Endothelial cell of umbilical vein (primary cell): ENCODE data around the gene DIP2B. TPM values are rescaled to one million over a fixed set of nuclear protein-coding genes. Genes with fewer than 3 reads are reported as not detected.

ENCODE experiments used
- BruUV-seq: library from RNA; stranded (reverse); fragments of 400-500 nt; replicated peaks from 2 replicates; lab custom pipeline; 2021; lab: Mats Ljungman, UMichigan
- CTCF ChIA-PET: fragments of 300-600, 350-600 bp; sonication (Branson Sonifier 250); formaldehyde crosslinking; loops from one replicate; lab custom pipeline; 2021; ENCODE audit warnings: antibody characterized with exemption, inconsistent platforms; lab: Charles Lee
- POLR2A ChIA-PET: fragments of 300-600, 350-600 bp; sonication (Branson Sonifier 250); formaldehyde crosslinking; loops from one replicate; lab custom pipeline; 2021; ENCODE audit warnings: antibody characterized with exemption, inconsistent platforms; lab: Charles Lee
- DNase-seq: peaks from one replicate; pipeline ENCODE4 v3.0.0-alpha.2; 2011; ENCODE audit warnings: low read depth, low spot score
- FAIRE-seq: peaks from 2 replicates; lab custom pipeline; 2011; peaks lifted over from hg19 to GRCh38; lab: Jason Lieb, UNC
- H2AFZ ChIP-seq: 2 replicates; pipeline ENCODE4 v1.6.0; 2012; ENCODE audit warnings: low read depth, low read length, control low read depth, inconsistent platforms
- H3K27ac ChIP-seq: 2 replicates; pipeline ENCODE4 v1.5.1; 2011; ENCODE audit warnings: low read depth, mild to moderate bottlenecking, control low read depth, low read length, moderate library complexity; ENCODE audit not compliant: insufficient read depth
- H3K27me3 ChIP-seq, 2 experiments: 2 replicates each; pipeline versions ENCODE4 v1.6.0 to v1.6.1; 2011; ENCODE audit warnings: low read length in 2 of 2, mixed read lengths in 1 of 2; ENCODE audit not compliant: control insufficient read depth in 2 of 2, insufficient read depth in 2 of 2
- H3K36me3 ChIP-seq, 2 experiments: 2 replicates in 1 of 2; 3 replicates in 1 of 2; pipeline ENCODE4 v1.5.1; 2011; ENCODE audit warnings: low read length in 2 of 2, mild to moderate bottlenecking in 1 of 2, moderate library complexity in 1 of 2; ENCODE audit not compliant: control insufficient read depth in 2 of 2, insufficient read depth in 2 of 2; ENCODE audit errors: extremely low read depth in 1 of 2
- H3K4me1 ChIP-seq: 3 replicates; pipeline ENCODE4 v1.5.1; 2011; ENCODE audit warnings: mild to moderate bottlenecking, low read length; ENCODE audit not compliant: control insufficient read depth, insufficient read depth; ENCODE audit errors: extremely low read depth
- H3K4me2 ChIP-seq: 2 replicates; pipeline ENCODE4 v1.6.1; 2011; ENCODE audit warnings: low read length, control low read depth, mixed read lengths; ENCODE audit not compliant: insufficient read depth
- H3K4me3 ChIP-seq, 3 experiments: fragments of 200-600 bp in 1 of 3; sonication (generic), shearing (Covaris generic) in 1 of 3; replicated peaks in 1 of 3; 2 replicates each; pipeline ENCODE4 v1.5.1; 2011 to 2016; ENCODE audit warnings: control low read depth in 3 of 3, low read length in 3 of 3, mild to moderate bottlenecking in 2 of 3, inconsistent platforms in 1 of 3, low read depth in 1 of 3, moderate library complexity in 1 of 3; ENCODE audit not compliant: insufficient read depth in 1 of 3
- H3K79me2 ChIP-seq: 2 replicates; pipeline ENCODE4 v1.6.0; 2012; ENCODE audit warnings: low read length, inconsistent platforms; ENCODE audit not compliant: control insufficient read depth, insufficient read depth
- H3K9ac ChIP-seq: replicated peaks from 2 replicates; pipeline ENCODE3; 2011; ENCODE audit warnings: low read length, control low read depth; ENCODE audit not compliant: insufficient read depth; ENCODE audit errors: extremely low read depth
- H3K9me1 ChIP-seq: replicated peaks from 3 replicates; pipeline ENCODE4 v1.6.0; 2011; ENCODE audit warnings: mild to moderate bottlenecking, low read length; ENCODE audit not compliant: control insufficient read depth, insufficient read depth; ENCODE audit errors: extremely low read depth
- H3K9me3 ChIP-seq: replicated peaks from 2 replicates; pipeline ENCODE4 v1.5.1; 2012; ENCODE audit warnings: low read length, inconsistent platforms; ENCODE audit not compliant: control insufficient read depth, insufficient read depth
- H4K20me1 ChIP-seq: replicated peaks from 2 replicates; pipeline ENCODE3; 2011; ENCODE audit warnings: mild to moderate bottlenecking, low read length; ENCODE audit not compliant: control insufficient read depth, insufficient read depth; ENCODE audit errors: extremely low read depth
- EZH2 ChIP-seq: IDR thresholded peaks from 2 replicates; pipeline ENCODE4 v1.6.1; 2012; ENCODE audit warnings: borderline replicate concordance, low read depth, mild to moderate bottlenecking, moderate library complexity, low read length, inconsistent platforms; ENCODE audit not compliant: severe bottlenecking
- GATA2 ChIP-seq: IDR thresholded peaks from 2 replicates; pipeline ENCODE4 v1.7.0; 2011; ENCODE audit warnings: low read depth, mild to moderate bottlenecking, moderate library complexity, mixed read lengths, low read length; ENCODE audit not compliant: insufficient read length, insufficient read depth
- JUN ChIP-seq: IDR thresholded peaks from 2 replicates; pipeline ENCODE4 v1.6.1; 2011; ENCODE audit warnings: borderline replicate concordance, low read depth; ENCODE audit not compliant: insufficient read length, insufficient read depth
- POLR2AphosphoS5 ChIP-seq: IDR thresholded peaks from 2 replicates; pipeline ENCODE4 v1.6.1; 2012; ENCODE audit warnings: low read depth, mild to moderate bottlenecking, control low read depth, low read length, moderate library complexity; ENCODE audit not compliant: insufficient read depth
- dilution Hi-C: fragments of 300-500 bp; cut with MboI; formaldehyde crosslinking; loops from one replicate; pipeline ENCODE4 v1.15.0; 2019; ENCODE audit warnings: low sequenced_read_pairs; ENCODE audit not compliant: extremely low pct_ligation_motif_present
- intact Hi-C: fragments of 100-400 bp; cut with micrococcal nuclease; formaldehyde crosslinking; loops from one replicate; pipeline ENCODE4 v1.10.0; 2022
- polyA plus RNA-seq, 4 experiments: library from polyadenylated mRNA; depleted of rRNA in 3 of 4; stranded (reverse) in 3 of 4; unstranded in 1 of 4; fragments of >200 nt; gene quantifications; 2 replicates each; pipeline versions ENCODE4 v1.2.1 to v1.2.3, GENCODE V29; 2011 to 2012; ENCODE audit warnings: missing spikeins in 1 of 4
- total RNA-seq: library from RNA; stranded (reverse); gene quantifications from 2 replicates; pipeline ENCODE4 v1.2.3, GENCODE V29; 2021
- TF ChIP-seq, protein P1 (sequence below), 2 donors: IDR thresholded peaks; 1 replicate in 1 of 2; 2 replicates in 1 of 2; pipeline ENCODE4 v1.5.1; 2011; ENCODE audit warnings: low read length in 2 of 2, mild to moderate bottlenecking in 2 of 2, moderate library complexity in 2 of 2, control low read depth in 1 of 2, inconsistent platforms in 1 of 2, low read depth in 1 of 2; ENCODE audit not compliant: insufficient read depth in 1 of 2; ENCODE audit errors: extremely low read depth in 1 of 2

Gene DIP2B
- total and polyA plus RNA-seq, 2 donors (not counting 3 experiments of a cell fraction or from before 2014, with no cell fraction given) = 14.5 to 28.0 TPM

DNA sequence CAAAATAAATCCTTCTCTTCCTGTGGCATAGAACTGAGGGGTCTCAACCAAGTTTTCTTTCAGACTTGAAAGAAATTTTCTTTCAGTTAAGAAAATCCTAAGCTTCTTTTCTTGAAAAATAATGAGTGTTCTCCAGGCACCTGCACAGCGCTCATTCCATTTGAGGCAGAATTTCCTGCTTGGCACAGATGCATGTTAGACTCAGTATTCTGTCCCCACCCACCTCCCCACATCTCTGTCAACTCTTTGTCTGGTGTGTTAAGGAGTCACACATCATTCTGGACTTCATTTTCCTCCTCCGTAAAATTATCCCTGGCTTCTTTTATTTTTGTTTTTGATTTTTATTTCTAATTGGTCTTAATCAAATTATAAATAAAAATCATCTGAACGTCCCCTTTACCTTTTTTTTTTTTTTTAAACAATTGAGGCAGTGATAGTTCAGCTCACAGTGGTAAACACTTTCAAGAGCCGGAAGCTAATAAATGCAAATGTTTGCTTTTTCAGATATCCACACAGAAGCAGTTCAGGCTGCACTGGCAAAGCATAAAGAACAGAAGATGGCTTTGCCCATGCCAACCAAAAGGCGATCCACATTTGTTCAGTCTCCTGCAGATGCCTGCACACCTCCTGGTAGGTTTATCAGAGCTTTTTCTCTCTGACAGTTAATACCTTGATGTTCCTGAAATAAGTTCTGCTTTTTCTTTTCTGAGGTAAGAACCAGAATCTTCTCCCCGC is 155.1 kb downstream of the DIP2B start:
- Histone ChIP-seq H3K9me3 (no peaks in the 10 kb centered on the region), H3K9me1 (no peaks in the 10 kb centered on the region), H3K27ac (no peak overlapping the region), H3K4me1 (no peaks in the 10 kb centered on the region), H3K27me3 (no peaks in the 10 kb centered on the region), H4K20me1 (no peaks in the 10 kb centered on the region), H2AFZ (no peak overlapping the region), H3K9ac (no peak overlapping the region), H3K79me2 (no peaks in the 10 kb centered on the region), H3K36me3 (no peaks in the 10 kb centered on the region), H3K4me2 (no peak overlapping the region), H3K4me3 (no peak overlapping the region)
- DNase-seq (peak; percentile 24), FAIRE-seq (no peak)
- POLR2A ChIA-PET = no interaction called here
- dilution Hi-C loops (no loop called here), intact Hi-C loops (no loop called here)
- CTCF ChIA-PET = interaction anchor here (1.1 to 1.6 kb wide), 3 partner anchors 10 to 136 kb away, joined by 3 to 4 read pairs (median 4); no protein-coding TSS in a partner anchor
- TF ChIP-seq JUN (no peak), GATA2 (no peak), POLR2AphosphoS5 (no peak), EZH2 (no peak)
- TF ChIP-seq, protein P1, sequence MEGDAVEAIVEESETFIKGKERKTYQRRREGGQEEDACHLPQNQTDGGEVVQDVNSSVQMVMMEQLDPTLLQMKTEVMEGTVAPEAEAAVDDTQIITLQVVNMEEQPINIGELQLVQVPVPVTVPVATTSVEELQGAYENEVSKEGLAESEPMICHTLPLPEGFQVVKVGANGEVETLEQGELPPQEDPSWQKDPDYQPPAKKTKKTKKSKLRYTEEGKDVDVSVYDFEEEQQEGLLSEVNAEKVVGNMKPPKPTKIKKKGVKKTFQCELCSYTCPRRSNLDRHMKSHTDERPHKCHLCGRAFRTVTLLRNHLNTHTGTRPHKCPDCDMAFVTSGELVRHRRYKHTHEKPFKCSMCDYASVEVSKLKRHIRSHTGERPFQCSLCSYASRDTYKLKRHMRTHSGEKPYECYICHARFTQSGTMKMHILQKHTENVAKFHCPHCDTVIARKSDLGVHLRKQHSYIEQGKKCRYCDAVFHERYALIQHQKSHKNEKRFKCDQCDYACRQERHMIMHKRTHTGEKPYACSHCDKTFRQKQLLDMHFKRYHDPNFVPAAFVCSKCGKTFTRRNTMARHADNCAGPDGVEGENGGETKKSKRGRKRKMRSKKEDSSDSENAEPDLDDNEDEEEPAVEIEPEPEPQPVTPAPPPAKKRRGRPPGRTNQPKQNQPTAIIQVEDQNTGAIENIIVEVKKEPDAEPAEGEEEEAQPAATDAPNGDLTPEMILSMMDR (IDR thresholded peaks at IDR 0.05; ENCODE audit: extremely low read depth in 1 of 2, insufficient read depth in 1 of 2, low read depth in 1 of 2, low read length in 2 of 2) = no peak
- no TSS peak for BruUV-seq
